GM18951 (cell line): ENCODE results near the gene OGFOD1.
"Not testable (repeated sequence)": the region's sequence is repeated elsewhere in the genome, so short reads cannot be mapped to it uniquely, and the experiment has no call there.

Experiments used
- POLR2A ChIP-seq: IDR thresholded peaks from 4 replicates; pipeline ENCODE4 v1.6.1; 2011; ENCODE audit warnings: mild to moderate bottlenecking; ENCODE audit not compliant: insufficient read length, insufficient read depth; ENCODE audit errors: extremely low read depth
- in situ Hi-C: fragments of 300-500 bp; cut with MboI; formaldehyde crosslinking; loops from one replicate; pipeline ENCODE4 v1.12.0; 2022; ENCODE audit warnings: low sequenced_read_pairs, mixed read lengths, inconsistent platforms; ENCODE audit not compliant: unreplicated experiment

The OGFOD1 gene

DNA sequence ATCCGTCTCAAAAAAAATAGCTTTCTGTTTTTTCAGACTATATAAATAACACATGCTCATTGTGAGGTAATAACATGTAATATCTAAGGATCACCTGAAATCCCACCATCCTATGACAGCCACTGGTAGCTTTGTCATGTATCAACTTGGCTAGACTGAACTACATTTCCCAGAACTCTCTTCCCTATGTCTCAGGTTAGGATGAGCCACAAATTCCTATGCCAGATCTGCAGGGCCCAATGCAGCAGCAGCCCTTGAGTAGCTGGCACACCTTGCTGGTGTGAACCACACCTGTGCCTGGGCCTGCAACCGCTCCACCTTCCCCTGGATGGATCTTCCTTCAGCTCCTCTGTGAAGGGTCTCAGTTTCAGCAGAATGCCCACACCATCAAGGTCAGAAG lies 28.1 kb downstream of the OGFOD1 start:
- TF ChIP-seq POLR2A, result no peak
- in situ Hi-C loops, result no loop called here

DNA sequence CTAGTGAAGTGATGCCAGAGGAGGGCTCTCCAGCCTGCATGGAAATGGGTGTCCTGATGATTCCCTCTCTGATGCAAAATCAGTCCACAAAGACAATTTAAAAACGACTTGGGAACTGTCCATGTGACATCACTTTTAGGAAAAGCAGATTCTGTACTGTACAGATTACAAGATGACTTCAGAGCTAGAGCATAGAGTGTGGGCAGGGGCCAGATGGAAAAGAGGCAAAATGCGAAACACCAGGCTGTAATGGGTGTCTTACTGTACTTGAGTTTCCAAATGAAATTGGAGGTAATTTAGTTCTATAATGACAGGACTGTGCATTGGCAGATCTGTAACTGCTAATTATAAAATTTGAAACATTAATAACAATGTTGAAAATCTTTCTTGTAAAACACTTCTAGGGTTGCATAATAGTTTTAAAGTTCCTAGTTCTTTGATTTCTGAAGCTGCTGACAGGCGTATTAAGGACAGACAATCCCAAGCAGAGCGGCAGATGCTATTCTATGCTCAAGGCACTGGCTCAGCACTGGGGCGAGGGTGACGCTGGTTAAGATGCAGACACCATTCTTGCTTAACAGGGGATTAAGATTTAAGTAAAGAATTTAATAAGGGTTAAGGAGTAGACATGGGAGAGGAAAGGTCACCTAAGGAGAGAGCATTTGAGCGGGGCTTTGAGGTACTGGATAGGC lies 29.6 kb downstream of the OGFOD1 start:
- TF ChIP-seq POLR2A, result no peak
- in situ Hi-C loops, result no loop called here

DNA sequence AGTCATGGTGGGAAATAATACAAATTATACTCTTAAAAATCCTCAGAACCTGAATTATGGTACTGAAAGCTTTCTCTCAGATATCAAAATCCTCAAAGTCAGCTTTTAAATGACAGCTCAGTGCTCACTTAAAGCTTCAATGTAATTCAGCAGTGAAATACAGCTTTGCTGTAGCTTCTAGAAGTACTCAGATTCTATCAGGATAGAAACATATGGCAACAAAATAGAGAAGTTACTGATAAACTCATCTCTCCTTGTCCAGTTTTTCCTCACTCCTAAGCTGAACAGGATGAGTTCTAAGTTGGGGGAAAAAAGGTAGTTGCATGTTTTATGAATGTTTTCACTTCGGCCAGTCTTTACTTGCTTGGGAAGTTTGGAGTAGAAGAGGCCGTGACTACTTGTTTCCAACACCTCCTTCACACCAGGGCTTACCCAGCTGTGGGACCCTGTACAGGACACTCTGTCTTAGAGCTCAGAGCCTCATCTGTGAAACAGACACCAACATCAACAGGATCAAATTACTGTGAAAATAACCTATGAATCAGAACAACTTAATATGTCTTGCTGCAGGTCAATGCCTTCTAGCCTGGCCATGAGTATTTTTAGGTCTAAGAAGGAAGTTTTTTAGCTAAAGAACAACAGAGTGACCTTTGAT lies 30.2 kb downstream of the OGFOD1 start:
- in situ Hi-C loops, result no loop called here
- no peak for TF ChIP-seq POLR2A

DNA sequence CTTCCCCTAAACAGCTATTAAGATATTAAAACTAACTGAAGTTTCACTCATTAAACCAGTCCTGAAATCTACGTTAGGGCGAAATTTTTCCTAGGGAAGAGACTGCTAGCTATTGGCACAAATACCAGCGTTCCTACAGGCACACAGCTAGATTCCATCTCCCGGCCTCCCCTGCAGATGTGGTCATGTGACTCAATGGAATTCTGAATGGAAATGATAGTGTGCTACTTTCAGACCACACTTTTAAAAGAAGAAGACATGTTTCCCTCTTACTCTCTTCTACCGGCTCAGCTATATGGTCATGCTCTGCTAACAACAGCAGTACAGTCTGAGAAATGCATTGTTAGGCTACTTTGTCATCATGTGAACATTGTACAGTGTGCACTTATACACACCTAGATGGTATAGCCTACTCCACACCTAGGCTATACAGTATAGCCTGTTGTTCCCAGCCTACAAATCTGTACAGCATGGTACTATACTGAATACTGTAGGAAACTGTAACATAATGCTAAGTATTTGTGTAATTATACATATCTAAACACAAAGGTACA lies 31.4 kb downstream of the OGFOD1 start:
- no peak for TF ChIP-seq POLR2A
- in situ Hi-C loops, result no loop called here

DNA sequence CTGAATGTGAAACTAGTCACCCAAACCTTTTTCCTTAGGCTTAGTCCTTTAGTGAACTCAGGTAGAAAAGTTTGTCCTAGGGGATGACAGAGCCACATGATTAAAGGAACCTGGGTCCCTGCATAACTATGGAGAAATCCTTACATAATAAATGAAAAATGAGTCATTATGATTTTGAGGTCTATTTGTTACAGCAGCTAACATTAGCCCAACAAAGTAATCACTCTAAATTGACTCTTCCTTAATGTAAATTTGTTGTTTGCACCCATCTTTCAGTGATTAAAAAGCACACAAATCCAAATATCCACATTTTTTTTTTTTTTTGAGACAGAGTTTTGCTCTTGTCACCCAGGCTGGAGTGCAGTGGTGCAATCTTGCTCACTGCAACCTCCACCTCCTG lies 32.0 kb downstream of the OGFOD1 start:
- in situ Hi-C loops, result no loop called here

DNA sequence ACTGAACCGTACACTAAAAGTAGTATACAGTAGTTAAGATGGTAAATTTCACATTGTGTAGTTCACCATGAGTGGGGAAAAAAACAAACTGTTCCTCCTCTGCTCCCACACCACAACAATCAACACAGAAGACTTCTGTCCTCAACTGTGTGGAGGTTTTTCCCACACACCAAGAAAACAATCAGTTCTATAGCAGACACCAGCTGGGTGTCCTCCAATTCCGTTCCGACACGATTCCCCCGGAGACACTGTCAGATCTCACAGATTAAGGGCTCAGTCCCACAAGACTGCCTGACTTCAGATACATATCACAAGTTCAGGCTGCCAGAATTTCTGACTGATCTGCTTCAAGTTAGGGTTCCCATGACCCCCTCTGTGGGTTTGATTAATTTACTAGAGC lies 36.7 kb downstream of the OGFOD1 start:
- in situ Hi-C loops, result no loop called here
- no peak for TF ChIP-seq POLR2A

More for the DNA sequence above, 32.0 kb downstream of the OGFOD1 start:
- no peak for TF ChIP-seq POLR2A

DNA sequence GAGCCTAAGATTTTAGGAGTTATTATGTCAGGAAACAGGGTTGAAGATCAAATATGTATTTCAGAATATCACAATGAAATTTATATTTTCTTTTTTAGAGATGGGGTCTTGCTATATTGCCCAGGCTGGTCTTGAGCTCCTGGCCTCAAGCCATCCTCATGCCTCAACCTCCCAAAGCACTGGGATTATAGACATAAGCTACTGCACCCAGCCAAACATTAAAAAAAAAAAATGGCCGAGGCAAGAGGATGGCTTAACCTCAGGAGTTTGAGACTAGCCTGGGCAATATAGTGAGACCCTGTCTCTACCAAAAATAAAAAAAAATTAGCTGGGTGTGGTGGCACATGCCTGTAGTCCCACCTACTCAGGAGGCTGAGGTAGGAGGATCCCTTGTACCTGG lies 37.5 kb downstream of the OGFOD1 start:
- in situ Hi-C loops, result not testable (repeated sequence)

DNA sequence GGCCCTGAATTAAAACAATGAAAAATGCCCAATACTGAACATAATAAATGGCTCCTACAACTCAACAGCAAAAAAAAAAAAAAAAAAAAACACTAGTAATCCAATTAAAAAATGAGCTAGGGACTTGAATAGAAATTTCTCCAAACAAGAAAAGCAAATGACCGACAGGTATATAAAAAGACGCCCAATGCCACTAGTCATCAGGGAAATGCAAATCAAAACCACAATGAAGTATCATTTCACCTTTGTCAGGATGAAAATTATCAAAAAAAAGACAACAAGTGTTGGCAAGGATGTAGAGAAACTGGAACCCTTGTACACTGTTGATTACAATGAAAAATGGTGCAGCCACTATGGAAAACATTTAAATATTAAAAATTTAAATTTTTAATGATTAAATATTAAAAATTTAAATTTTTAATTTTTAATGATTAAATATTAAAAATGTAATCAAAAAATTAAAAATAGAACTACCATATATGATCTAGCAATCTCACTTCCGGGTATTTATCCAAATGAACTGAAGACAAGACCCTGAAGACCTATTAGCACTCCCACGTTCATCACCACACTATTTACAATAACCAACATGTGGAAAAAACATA lies 40.4 kb downstream of the OGFOD1 start:
- in situ Hi-C loops, result no loop called here
- no peak for TF ChIP-seq POLR2A

DNA sequence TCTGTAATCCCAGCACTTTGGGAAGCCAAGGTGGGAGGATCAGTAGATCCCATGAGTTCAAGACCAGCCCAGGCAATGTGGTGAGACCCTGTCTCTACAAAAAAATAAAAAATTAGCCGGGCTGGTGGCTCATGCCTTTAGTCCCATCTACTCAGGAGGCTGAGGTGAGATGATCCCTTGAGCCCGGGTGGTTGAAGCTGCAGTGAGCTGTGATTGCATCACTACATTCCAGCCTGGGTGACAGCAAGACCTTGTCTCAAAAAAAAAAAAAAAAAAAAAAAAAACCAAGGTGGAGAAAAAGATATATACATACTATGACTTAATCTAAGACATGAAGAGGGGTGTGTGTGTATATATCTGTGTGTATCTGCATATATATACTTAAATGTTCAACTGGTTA lies 41.8 kb downstream of the OGFOD1 start:
- in situ Hi-C loops, result no loop called here
- TF ChIP-seq POLR2A, result no peak

DNA sequence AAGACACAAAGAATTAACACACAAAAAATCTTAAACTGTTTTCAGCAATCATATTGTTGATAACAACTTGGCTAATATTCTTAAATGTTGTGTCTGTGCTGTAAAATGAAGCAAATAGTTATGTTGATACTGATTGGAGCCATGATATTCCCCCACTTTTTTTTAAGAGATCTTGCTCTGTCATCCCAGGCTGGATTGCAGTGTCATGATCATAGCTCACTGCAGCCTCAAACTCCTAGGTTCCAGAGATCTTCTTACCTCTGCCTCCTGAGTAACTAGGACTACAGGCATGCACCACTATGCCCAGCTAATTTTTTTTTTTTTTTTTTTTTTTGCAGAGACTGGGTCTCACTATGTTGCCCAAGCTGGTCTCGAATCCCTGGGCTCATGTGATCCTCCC lies 42.5 kb downstream of the OGFOD1 start:
- no peak for TF ChIP-seq POLR2A
- in situ Hi-C loops, result no loop called here

DNA sequence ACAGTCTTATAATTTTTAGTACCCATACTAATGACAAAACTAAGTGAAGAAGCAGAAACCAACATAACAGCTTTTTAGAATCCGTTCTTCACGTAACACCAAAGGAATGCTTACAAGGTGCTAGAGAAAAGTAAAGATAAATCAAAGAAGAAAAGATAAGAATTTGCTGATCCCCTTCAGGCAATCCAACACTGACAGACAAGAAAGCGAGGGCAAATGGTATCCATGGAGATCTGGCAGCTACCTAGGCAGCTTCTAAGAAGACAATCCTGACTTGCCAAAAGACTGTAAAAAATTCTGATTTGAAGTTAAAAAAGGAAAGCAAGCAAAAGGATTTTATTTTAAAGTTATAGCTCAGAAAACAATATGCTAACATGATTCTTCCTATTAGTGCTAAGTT lies 53.8 kb downstream of the OGFOD1 start:
- no peak for TF ChIP-seq POLR2A
- in situ Hi-C loops, result no loop called here

DNA sequence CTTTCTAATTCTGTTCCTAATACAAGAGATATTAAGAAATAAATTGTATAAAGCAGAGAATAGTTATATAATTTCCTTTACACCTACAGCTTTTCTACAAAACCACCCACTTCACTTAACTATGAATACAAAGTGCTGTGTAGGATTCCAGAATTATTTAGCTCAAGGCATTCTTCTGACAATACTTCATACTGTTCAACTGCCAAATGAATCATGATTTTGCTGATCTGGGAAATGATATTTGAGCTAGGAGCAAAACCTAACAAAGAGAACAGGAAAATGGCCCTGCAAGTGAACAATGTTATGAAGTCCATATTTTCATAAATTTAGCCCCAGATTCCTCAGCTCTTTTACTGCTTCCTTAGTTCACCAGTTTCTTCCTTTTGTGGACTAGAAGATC lies 55.6 kb downstream of the OGFOD1 start:
- TF ChIP-seq POLR2A, result no peak
- in situ Hi-C loops, result no loop called here

DNA sequence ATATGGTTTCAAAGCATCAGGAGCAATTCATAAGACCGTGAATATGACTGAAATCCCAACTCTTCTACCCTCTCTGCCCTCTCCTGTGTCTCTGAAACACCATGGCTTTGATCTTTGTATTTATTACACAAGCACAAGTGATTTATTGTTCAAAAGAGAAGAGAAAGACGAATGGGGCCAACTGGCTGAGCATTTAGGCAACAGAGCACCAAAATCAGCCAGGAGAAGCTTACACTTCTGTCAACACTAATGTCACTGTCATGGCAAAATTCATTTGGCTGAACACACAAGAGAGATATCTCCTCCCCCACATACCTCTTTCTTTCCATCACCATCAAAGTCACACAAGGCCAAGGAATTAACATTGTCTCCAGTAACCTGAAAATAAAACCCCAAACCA lies 59.2 kb downstream of the OGFOD1 start:
- in situ Hi-C loops, result no loop called here
- TF ChIP-seq POLR2A, result no peak

DNA sequence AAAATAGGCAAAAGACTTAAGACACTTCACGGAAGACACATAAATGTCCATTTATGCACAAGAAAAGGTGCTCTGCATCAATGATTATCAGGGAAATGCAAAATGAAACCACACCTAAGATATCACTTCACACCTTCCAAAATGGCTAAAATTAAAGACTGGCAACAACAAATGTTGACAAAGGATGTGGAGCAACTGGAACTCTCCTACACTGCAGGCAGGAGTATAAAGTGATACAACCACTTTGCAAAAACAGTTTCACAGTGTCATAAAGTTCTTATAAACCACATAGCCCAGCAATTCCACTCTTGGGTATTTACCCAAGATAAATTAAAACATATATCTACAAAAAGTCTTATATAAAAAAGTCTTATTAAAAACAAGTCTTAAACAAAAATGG lies 60.7 kb downstream of the OGFOD1 start:
- TF ChIP-seq POLR2A, result no peak
- in situ Hi-C loops, result no loop called here
